Stomach (tissue), 9 donors: ENCODE measurements around the gene OGDH. TPM values are rescaled to one million over a fixed set of nuclear protein-coding genes. Genes with fewer than 3 reads are reported as not detected.
"Not testable (repeated sequence)": the region's sequence is repeated elsewhere in the genome, so short reads cannot be mapped to it uniquely, and the experiment has no call there.

Source experiments
- DNase-seq, 2 donors: peaks; one replicate each; pipeline versions ENCODE4 v3.0.0 to v3.0.0-alpha.2; 2013 to 2019
- H3K27ac ChIP-seq, 5 donors: fragments of 200-600 bp in 4 of 5; sonication (generic) in 4 of 5; one replicate each; pipeline ENCODE4 v1.5.1; 2013 to 2019; ENCODE audit warnings: mild to moderate bottlenecking in 1 of 5, moderate library complexity in 1 of 5
- H3K27me3 ChIP-seq, 3 donors: fragments of 200-600 bp; sonication (generic); one replicate each; pipeline ENCODE4 v1.5.1; 2017 to 2019; ENCODE audit warnings: mixed run types in 1 of 3
- H3K36me3 ChIP-seq, 4 donors: fragments of 200-600 bp; sonication (generic); 1 replicate in 3 of 4; 2 replicates in 1 of 4; pipeline ENCODE4 v1.5.1; 2016 to 2019
- H3K4me1 ChIP-seq, 4 donors: fragments of 200-600 bp; sonication (generic); one replicate each; pipeline ENCODE4 v1.5.1; 2016 to 2019
- H3K4me3 ChIP-seq, 4 donors: fragments of 200-600 bp; sonication (generic) in 3 of 4; one replicate each; pipeline ENCODE4 v1.5.1; 2016 to 2019; ENCODE audit warnings: mild to moderate bottlenecking in 1 of 4
- H3K9me3 ChIP-seq, 4 donors: fragments of 200-600 bp; sonication (generic); one replicate each; pipeline ENCODE4 v1.5.1; 2016 to 2019
- CTCF ChIP-seq, 7 experiments: fragments of 450-650 bp in 4 of 7; fragments of 200-600 bp in 3 of 7; sonication (generic) in 3 of 7; IDR thresholded peaks; one replicate each; pipeline ENCODE4 v1.5.1; 2016 to 2019; ENCODE audit warnings: antibody characterized with exemption in 7 of 7, control low read depth in 2 of 7, mild to moderate bottlenecking in 1 of 7
- EP300 ChIP-seq: sonication (generic); formaldehyde crosslinking; IDR thresholded peaks from one replicate; pipeline ENCODE4 v1.6.1; 2017; ENCODE audit warnings: antibody characterized with exemption
- POLR2A ChIP-seq, 4 donors: fragments of 450-650 bp; IDR thresholded peaks; one replicate each; pipeline ENCODE4 v1.6.1; 2016; ENCODE audit warnings: antibody characterized with exemption in 4 of 4, control low read depth in 2 of 4, mild to moderate bottlenecking in 1 of 4, moderate library complexity in 1 of 4
- POLR2AphosphoS5 ChIP-seq, 3 donors: sonication (generic); formaldehyde crosslinking; IDR thresholded peaks; one replicate each; pipeline ENCODE4 v1.6.1; 2016; ENCODE audit warnings: antibody characterized with exemption in 3 of 3
- WGBS, 5 donors: extraction: QIAGEN DNeasy Blood & Tissue Kit in 3 of 5; methylation state at CpG; one replicate each; pipeline versions ENCODE4 v1.1.5 to v1.1.7; 2013 to 2018; 5-methylcytosine and 5-hydroxymethylcytosine counted together
- intact Hi-C: fragments of 100-400 bp; cut with DNase I; formaldehyde crosslinking; loops from one replicate; pipeline ENCODE4 v1.15.1; 2023; ENCODE audit warnings: low total_unique reads
- polyA plus RNA-seq, 3 donors: library from polyadenylated mRNA; stranded (reverse); fragments of 200-250 nt; gene quantifications; one replicate each; pipeline ENCODE4 v1.2.3, GENCODE V29; 2013
- total RNA-seq, 5 donors: library from RNA; depleted of rRNA; stranded (reverse); fragments of >200 nt; gene quantifications; one replicate each; pipeline versions ENCODE4 v1.1.0 to v1.2.3, GENCODE V29; 2014 to 2016
- donor health status: healthy with polysubstance abuse.
- donor health status: Bipolar disorder and iron deficiency.
- donor health status: healthy.

The OGDH gene
- total and polyA plus RNA-seq, 8 donors: 19.8 to 92.0 (median 31.3) TPM

GRCh38 chr7:44727158-44727936 is 120.9 kb downstream of the OGDH start:
- intact Hi-C loops: no loop called here
- 60 to 70% (median 67%) methylated on average over 6 of the region's 6 CpGs for WGBS, 5 donors

DNA sequence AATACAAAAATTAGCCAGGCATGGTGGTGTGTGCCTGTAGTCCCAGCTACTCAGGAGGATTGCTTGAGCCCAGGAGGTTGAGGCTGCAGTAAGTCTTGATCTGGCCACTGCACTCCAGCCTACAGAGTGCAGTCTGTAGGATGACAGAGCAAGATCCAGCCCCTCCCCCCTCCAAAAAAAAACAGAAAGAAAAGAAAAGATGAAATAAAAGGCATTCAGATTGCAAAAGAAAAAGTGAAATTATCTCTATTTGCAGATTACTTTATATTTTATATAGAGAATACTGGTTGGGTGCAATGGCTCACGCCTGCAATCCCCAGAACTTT is 121.5 kb downstream of the OGDH start:
- intact Hi-C loops: no loop called here
- 91 to 100% (median 98%) methylated on average over 1 of the region's 1 CpG for WGBS, 5 donors
- no peaks in the 10 kb centered on the region for H3K27me3 ChIP-seq
- H3K36me3 ChIP-seq: no peaks in the 10 kb centered on the region
- H3K27ac ChIP-seq: no peak overlapping the region
- H3K4me3 ChIP-seq: no peak overlapping the region
- TF ChIP-seq POLR2AphosphoS5 (IDR thresholded peaks at IDR 0.05) (no peak), EP300 (no peak)
- H3K4me1 ChIP-seq: no peaks in the 10 kb centered on the region
- DNase-seq: no peak
- no peaks in the 10 kb centered on the region for H3K9me3 ChIP-seq

More at GRCh38 chr7:44727158-44727936, 120.9 kb downstream of the OGDH start:
- Histone ChIP-seq H3K9me3 (no peaks in the 10 kb centered on the region), H3K27ac (no peak overlapping the region), H3K4me1 (no peaks in the 10 kb centered on the region), H3K27me3 (no peaks in the 10 kb centered on the region), H3K36me3 (no peaks in the 10 kb centered on the region), H3K4me3 (no peak overlapping the region)
- DNase-seq: no peak
- no peak for TF ChIP-seq POLR2A (IDR thresholded peaks at IDR 0.05)
- no peak for TF ChIP-seq EP300
- no peak for TF ChIP-seq CTCF (IDR thresholded peaks at IDR 0.05)
- no peak for TF ChIP-seq POLR2AphosphoS5 (IDR thresholded peaks at IDR 0.05)

DNA sequence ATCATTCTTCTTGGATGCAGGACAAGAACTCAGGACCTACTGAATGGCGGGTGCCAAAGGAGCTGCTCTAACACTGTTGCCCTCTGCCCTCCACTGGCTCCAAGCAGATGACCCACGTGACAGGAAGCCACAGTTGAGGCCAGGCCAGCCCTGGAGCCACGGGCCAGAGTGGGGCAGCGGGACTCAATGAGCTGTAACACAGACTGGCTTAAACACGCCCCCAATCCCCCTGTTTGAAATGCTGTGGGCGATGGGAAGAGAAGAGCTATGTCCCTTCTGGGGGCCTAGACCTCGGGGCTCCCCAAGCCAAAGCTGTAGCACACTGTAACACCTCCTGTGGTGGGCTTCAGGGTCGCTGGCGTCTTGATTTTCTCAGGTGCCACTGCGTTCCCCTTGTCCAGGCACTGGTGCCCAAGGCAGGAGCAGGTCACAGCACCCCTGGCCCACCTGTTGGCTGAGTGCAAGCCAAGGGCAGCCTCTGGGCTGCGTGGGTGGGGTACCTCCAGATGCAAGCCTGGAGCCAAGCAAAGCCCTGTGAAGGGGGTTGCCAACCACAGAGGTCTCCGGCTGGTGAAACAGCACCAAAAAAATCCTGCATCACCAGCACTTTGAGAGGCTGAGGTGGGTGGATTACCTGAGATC is 123.6 kb downstream of the OGDH start:
- intact Hi-C loops: no loop called here
- Histone ChIP-seq H3K9me3 (no peaks in the 10 kb centered on the region), H3K36me3 (no peaks in the 10 kb centered on the region), H3K4me1 (no peaks in the 10 kb centered on the region), H3K4me3 (no peak overlapping the region), H3K27ac (no peak overlapping the region), H3K27me3 (no peaks in the 10 kb centered on the region)
- TF ChIP-seq EP300 (no peak), POLR2A (IDR thresholded peaks at IDR 0.05) (no peak), CTCF (IDR thresholded peaks at IDR 0.05) (no peak), POLR2AphosphoS5 (IDR thresholded peaks at IDR 0.05) (no peak)
- DNase-seq: no peak
- 79 to 88% (median 82%) methylated on average over 5 to 12 of the region's 12 CpGs for WGBS, 5 donors

GRCh38 chr7:44732971-44733370 is 126.5 kb downstream of the OGDH start:
- 91 to 94% (median 92%) methylated on average over 6 of the region's 6 CpGs for WGBS, 5 donors
- H3K4me3 ChIP-seq, H3K9me3 ChIP-seq, H3K27me3 ChIP-seq, DNase-seq, H3K4me1 ChIP-seq, H3K36me3 ChIP-seq, H3K27ac ChIP-seq, intact Hi-C loops: not testable (repeated sequence)

GRCh38 chr7:44733708-44734481 is 127.5 kb downstream of the OGDH start:
- intact Hi-C loops: no loop called here
- WGBS, 5 donors: 64 to 79% (median 73%) methylated on average over 5 of the region's 5 CpGs
- Histone ChIP-seq H3K9me3 (no peaks in the 10 kb centered on the region), H3K27ac (no peak overlapping the region), H3K4me3 (no peak overlapping the region), H3K27me3 (no peaks in the 10 kb centered on the region), H3K36me3 (no peaks in the 10 kb centered on the region), H3K4me1 (no peaks in the 10 kb centered on the region)
- DNase-seq: no peak
- TF ChIP-seq EP300: no peak
- TF ChIP-seq POLR2A (IDR thresholded peaks at IDR 0.05): no peak
- TF ChIP-seq POLR2AphosphoS5 (IDR thresholded peaks at IDR 0.05): no peak
- no peak for TF ChIP-seq CTCF (IDR thresholded peaks at IDR 0.05)
